ENCODE results near the gene GET3.

- peak; percentile 100 for TF ChIP-seq POLR2A (IDR thresholded peaks at IDR 0.05; ENCODE audit: low read depth, low read length)
- TF ChIP-seq TAF1 (IDR thresholded peaks at IDR 0.05; ENCODE audit: borderline replicate concordance, low read depth, low read length): peak; percentile 98
- peak; percentile 100 for TF ChIP-seq POLR2AphosphoS5 (IDR thresholded peaks at IDR 0.05; ENCODE audit: low read depth, low read length)
Measured at GRCh38 chr19:12791345-12792050, 54.2 kb downstream of the GET3 start, which contains the start of gene JUNB.

Data from GM12892 (cell line).